HG02571 (cell line): ENCODE data around the gene TNC.

Experiments used
- ATAC-seq: cut with Tn5 transposase; IDR thresholded peaks from one replicate; pipeline ENCODE4 v1.9.1; 2021; ENCODE audit warnings: mild to moderate bottlenecking, moderate library complexity; ENCODE audit not compliant: unreplicated experiment

The TNC gene

GRCh38 chr9:115104908-115105307 is 13.0 kb downstream of the TNC start:
- ATAC-seq, result no peak

- ATAC-seq, result no peak
These were observed 14.0 kb downstream of the TNC start for GRCh38 chr9:115103746-115104477.

GRCh38 chr9:115099901-115100300 is 18.1 kb downstream of the TNC start:
- ATAC-seq, result no peak

- ATAC-seq, result no peak
These were observed 19.6 kb downstream of the TNC start for GRCh38 chr9:115098226-115098965.

GRCh38 chr9:115093520-115093919 is 24.4 kb downstream of the TNC start:
- ATAC-seq, result no peak

GRCh38 chr9:115090486-115090885 is 27.5 kb downstream of the TNC start:
- ATAC-seq, result no peak

GRCh38 chr9:115088860-115089259 is 29.1 kb downstream of the TNC start:
- ATAC-seq, result no peak

GRCh38 chr9:115086886-115087285 is 31.1 kb downstream of the TNC start:
- no peak for ATAC-seq

- no peak for ATAC-seq
These were observed 31.5 kb downstream of the TNC start for GRCh38 chr9:115086461-115086860.

- no peak for ATAC-seq
These were observed 32.1 kb downstream of the TNC start for GRCh38 chr9:115085773-115086377.

- no peak for ATAC-seq
These were observed 33.2 kb downstream of the TNC start for GRCh38 chr9:115084709-115085108.

- ATAC-seq, result no peak
These were observed 33.8 kb downstream of the TNC start for GRCh38 chr9:115084157-115084556.

GRCh38 chr9:115080242-115080641 is 37.7 kb downstream of the TNC start:
- no peak for ATAC-seq

GRCh38 chr9:115079156-115079555 is 38.8 kb downstream of the TNC start:
- ATAC-seq, result no peak

- ATAC-seq, result no peak
These were observed 44.5 kb downstream of the TNC start for GRCh38 chr9:115073456-115073855.

- no peak for ATAC-seq
These were observed 46.8 kb downstream of the TNC start for GRCh38 chr9:115071176-115071575.

GRCh38 chr9:115069771-115070170 is 48.2 kb downstream of the TNC start:
- ATAC-seq, result no peak

GRCh38 chr9:115069302-115069701 is 48.7 kb downstream of the TNC start:
- ATAC-seq, result no peak

- ATAC-seq, result no peak
These were observed 49.9 kb downstream of the TNC start for GRCh38 chr9:115068031-115068430.

- no peak for ATAC-seq
These were observed 54.7 kb downstream of the TNC start for GRCh38 chr9:115063058-115063845.

- no peak for ATAC-seq
These were observed 59.2 kb downstream of the TNC start for GRCh38 chr9:115058684-115059315.
